CMK (cell line): ENCODE data around the gene HSPA9.

Experiments used
- DNase-seq: peaks from one replicate; pipeline ENCODE4 v3.0.0-alpha.2; 2010; ENCODE audit warnings: low read depth

The HSPA9 gene

DNA sequence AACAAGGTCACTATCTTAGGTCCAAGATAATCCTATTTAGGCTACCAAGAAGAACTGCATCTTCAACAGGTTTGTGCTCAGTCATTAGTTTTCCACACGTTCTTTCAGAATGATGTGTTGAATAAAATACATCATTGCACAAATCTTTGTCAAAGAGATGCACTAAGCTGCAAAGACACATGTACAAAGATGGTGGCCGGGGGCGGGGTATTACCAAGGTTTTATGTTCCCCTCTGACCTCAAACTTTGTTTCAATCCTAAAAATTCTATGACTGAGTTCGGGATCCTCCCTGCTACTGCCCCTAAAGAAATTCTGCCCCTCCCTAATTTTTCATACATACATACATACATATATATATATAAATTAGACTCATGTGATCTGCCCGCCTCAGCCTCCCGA, 14.2 kb downstream of the HSPA9 start:
- DNase-seq = no peak

DNA sequence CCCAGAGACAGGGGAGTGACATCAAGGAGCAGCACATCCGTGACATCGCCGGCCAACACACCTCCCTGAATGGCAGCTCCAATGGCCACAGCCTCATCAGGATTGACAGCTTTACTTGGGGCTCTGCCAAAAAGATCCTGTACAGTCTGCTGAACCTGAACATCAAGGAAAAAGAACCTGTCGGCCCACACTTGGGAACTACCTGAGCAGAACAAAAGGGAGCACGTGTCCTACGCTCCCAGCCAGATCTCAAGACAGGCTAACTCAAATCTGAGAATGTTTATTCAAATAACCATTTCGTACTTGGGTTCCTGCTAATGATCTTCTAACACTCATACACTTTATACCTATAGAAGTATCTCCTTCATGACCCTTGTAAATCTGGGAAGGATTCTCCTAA, 15.3 kb downstream of the HSPA9 start:
- no peak for DNase-seq

DNA sequence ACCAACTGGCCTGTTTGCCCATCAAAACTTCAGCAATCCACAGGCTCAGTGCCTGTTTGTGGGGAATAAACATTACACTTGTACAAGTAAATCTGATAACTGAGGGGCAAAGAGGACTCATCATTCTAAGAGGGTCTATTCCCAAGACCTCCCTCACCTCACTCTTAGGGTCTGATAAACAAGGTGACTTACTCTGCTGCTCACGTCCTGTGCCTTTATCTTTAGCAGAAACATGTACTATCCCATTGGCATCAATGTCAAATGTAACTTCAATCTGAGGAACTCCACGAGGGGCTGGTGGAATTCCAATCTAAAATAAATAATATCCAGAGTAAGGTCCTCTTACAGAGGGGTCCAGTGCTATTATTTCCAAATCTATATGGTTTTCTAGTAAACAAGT, 17.5 kb downstream of the HSPA9 start:
- no peak for DNase-seq

DNA sequence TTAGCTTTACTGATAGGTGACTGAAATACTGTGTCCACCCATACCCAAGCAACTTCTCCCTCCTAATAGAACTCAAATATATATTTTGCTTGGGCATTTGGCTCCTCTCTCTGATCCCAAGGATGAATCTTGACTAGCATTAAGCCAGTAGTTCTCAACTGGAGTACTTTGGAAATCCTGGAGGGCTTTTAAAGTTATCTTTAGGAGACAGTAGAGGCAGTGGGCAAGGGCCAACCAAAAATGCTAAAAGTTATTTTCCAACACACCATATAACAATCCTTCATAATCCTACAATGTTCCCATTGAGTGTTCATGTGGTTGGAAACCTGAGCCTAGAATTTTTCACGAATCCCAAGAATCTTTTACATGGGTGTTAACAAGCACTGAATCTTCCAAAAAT, 21.1 kb downstream of the HSPA9 start:
- no peak for DNase-seq

DNA sequence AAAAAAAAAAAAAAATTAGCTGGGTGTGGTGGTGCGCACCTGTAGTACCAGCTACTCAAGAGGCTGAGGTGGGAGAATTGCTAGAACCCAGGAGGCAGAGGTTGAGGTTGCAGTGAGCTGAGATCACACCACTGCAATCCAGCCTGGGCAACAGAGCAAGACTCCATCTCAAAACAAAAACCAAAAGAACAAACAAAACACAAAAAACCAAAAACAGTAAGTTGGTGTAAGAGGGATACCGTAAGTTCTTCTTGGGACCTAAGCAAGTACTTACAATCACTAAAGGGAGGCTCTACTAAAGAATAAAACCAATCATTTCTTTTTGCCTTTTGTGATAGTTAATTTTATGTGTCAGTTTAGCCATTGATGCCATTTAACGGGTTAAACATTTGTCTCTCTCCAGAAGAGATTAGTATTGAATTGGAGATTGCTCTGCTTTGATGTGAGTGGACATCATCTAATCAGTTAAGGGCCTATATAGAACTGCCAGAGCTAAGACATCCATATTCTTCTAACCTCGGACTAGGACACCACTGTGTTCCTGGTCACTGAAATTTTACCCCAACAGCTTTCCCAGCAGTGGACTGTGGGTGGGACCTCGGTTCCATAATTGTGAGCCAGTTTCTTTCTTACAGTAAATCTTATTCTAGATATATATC, 21.6 kb downstream of the HSPA9 start:
- DNase-seq = no peak

DNA sequence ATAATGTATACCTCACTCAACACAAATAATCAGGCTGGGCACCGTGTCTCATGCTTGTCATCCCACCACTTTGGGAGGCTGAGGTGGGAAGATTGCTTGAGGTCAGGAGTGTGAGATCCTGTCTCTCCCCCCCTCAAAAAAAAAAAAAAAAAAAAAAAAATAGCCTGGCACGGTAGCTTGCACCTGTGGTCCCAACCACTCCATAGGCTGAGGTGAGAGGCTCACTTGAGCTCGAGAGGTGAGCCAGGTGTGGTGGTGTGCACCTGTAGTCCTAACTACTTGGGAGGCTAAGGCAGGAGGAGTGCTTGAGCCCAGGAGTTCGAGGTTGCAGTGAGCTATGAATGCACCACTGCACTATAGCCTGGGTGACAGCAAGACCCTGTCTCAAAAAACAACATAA, 22.5 kb downstream of the HSPA9 start:
- DNase-seq = no peak

DNA sequence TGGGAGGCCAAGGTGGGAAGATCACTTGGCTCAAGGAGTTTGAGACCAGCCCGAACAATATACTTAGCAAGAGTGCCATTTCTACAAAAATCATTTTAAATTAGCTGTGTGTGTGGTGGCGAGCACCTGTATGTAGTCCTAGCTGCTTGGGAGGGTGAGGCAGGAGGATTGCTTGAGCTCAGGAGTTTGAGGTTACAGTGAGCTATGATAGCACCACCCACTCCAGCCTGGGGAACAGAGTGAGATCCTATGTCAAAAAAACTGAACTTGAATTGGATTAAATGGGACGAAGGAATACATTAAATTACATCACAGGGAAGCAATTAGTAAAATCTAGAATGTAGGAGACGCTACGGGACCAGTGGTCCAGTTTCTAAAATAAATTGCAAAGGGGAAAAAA, 25.8 kb downstream of the HSPA9 start:
- DNase-seq = no peak

DNA sequence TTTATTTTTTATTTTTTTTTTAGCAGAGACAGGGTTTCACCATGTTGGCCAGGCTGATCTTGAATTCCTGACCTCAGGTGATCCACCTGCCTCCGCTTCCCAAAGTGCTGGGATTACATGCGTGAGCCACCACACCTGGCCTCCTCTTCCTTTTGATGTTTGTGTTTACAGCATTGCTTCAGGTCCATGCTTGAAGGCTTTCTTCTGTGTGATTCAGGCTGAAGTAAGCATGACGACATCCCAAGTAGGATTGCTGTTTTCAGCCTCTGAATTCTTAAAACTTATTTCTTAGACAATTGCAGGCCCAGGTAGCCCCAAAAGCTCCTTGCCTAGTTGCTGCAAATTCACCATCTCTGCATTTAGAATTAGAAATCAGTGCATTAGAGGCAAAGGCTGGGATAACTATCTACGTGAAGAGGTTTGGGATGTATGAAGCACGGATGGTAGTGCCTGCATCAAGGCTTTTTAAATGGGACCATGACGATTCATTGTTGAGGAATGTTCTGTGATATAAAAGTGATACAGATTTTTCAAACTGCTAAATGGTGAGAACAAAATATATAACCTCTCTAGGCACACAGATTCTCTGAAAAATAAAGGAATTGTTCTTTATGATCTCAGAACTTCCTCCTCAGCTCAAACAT, 29.2 kb downstream of the HSPA9 start:
- DNase-seq = no peak

DNA sequence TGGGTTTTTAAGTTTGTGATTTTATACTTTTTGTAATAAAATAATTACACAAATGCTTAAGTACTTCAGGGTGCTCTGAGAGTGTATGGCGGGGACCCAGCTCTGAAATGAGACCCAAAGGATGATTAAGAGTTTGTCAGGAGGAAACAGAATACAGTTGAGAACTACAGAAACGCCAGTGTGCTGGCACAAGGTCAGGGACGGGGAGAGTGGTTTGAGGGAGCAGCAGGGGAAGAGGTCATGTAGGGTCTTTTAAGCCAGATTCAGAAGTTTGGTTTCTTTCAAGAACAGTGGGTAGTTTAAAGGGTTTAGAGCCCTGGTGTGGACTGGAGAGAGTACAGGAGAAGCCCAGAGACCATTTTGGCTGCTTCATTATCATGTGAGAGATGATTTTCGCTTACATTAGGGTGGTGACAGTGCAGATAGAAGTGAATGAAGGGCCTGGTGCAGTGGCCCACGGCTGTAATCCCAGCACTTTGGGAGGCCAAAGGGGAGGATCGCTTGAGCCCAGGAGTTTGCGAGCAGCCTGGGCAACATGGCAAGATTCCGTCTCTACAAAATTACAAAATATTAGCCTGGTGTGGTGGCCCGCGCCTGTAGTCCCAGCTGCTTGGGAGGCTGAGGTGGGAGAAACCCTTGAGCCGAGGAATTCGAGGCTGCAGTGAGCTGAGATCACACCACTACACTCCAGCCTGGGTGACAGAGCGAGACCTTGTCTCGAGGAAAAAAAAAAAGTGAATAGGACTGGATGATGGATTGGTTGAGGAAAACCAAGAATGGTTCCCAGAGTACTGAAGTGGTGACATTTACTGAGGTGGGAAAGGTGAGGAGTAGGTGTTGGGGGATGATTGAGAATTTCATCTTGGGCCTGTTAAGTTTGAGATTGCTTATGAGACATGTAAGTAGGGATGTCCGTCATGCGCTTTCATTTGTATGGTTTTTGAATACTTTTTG, 30.7 kb downstream of the HSPA9 start:
- DNase-seq = no peak

DNA sequence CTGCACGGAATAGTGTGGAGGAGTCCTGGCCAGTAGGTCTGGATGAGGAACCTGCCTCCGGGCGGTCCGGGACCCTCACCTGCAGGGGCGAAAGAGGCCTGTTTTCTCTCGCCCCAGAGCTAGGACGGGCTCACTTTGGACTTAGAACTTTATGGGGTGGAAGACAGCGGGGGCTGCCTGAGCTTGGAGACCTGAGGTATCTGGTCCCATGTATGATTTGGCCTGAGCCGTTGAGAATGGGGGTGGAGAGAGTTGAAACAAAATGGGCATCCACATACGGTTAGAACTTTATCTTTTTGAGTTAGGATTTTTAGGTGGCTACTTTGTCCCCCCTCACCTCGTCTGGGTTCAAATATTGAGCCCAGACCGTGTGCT, 31.5 kb downstream of the HSPA9 start:
- no peak for DNase-seq

DNA sequence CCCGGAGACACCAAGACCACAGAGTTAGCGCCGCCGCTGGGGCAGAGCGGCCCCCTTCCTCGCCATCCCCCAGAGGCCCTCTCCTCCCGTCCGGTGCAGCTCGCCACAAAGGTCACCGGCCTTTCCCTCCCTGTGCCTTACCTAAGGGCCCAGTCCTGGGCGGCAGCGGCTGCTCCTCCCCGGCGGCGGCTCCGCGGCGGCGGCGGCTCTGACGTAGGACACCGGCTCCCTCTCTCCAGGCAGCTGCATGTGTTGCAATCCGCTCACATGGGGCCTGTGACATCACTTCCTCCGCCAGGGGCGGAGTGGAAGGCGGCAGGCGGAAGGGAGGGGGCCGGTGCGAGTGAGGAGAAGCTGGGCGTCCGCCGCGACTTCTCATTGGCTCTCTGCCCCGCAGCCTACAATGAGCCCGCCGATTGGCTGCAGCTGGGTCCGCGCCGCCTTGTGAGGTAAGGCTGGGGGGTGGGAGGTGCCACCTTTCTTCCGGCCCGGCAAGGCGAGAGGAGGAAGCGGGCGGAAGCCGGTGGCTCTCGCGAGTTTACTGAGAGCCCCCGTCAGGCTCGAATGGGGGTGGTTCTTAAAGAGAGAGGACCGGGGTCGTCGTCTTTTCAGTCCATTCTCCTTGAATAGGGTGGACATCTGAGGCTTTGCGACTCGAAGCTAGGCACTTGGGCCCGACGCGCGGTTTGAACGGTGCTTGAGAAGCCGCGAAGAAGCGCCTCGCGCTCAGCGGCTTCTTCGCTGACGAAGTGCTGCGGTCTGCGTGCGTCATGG, 32.1 kb downstream of the HSPA9 start, which contains the start of gene ETF1:
ETF1 (minus strand) TSS at position 281 of the 774 bp plus-strand sequence. CDS start 318 bp downstream, outside the sequence.
- peak; percentile 91 for DNase-seq

DNA sequence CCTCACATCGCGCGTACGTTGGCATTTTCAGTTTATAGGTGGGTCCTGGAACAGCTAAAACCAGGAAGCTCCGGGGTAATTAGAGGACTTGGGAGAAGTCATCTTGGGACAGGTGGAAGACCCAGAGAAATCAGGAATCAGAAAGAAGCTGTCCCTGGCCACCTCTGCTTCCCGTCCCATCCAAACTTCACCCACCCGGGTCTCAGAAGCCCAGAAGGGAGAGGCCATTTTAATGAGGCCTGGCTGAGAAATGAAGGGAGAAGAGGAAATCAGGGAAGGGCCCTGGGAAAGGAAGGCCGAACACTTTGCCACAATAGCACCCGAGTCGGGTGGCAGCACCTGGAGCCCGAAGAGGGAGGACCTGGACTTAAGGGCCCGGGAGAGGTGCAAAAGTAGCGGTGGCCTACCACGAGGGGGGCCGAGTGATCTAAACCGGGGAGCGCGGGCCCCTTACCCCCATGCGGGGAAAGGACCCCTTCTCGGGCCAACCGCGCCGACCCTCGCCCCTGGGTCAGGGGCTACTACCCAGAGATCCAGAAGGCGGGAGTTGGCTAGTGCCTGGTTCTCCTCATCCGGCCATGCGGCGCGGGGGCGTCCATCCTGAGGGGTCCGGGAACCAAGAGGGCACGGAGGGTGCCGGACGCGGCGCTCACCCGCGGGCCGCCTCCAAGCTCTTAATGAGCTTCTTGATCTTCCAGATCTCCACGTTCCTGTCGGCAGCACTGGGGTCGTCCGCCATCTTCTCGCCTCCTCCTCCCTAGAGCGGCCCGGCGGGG, 32.8 kb downstream of the HSPA9 start:
- DNase-seq = no peak

DNA sequence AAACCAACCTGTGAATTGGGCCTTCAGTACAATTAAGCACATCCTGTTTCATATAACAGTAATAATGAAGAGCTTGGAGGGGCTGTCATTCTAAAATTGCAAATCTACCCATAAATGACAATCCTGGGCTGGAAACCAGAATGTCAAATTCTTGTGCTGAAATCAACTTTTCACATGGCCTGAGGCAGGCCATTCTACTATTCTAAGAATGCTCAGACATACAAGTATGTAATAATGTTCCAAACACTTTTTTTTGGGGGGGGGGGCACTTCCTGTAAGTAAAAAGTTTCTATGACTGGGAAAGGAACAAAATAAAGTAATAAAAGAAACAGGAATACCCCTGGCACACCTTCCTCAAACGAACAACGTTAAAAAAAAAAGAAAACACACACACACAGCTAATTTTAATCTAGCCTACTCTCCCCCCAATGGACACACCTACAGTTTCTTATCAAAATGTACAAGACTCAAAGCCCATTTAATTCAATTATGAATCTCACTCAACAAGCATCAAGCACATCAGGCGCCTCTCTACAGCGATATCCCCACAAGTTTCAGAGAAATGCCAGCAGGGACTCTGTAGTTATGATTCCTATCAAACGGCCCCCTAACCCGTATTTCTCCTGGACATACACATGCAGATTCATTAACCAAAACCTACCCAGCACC, 33.6 kb downstream of the HSPA9 start:
- DNase-seq = no peak

DNA sequence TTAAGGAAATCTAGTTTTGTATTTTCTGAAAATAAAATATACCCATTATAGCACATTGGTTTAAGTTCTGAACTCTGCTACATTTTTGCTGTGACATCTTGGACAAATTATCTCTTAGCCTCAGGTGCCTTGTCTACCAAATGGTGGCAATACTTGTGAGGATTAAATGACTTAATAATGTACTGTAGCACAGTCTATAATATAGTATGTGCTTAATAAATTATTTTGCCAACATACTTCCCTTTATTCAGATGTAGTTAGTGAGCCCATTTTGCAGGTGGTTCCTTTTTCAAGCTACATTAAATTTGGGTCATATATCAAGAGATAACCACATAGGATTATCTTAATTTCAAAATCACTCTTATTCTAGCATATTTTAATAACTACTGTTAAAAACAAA, 35.4 kb downstream of the HSPA9 start:
- no peak for DNase-seq

DNA sequence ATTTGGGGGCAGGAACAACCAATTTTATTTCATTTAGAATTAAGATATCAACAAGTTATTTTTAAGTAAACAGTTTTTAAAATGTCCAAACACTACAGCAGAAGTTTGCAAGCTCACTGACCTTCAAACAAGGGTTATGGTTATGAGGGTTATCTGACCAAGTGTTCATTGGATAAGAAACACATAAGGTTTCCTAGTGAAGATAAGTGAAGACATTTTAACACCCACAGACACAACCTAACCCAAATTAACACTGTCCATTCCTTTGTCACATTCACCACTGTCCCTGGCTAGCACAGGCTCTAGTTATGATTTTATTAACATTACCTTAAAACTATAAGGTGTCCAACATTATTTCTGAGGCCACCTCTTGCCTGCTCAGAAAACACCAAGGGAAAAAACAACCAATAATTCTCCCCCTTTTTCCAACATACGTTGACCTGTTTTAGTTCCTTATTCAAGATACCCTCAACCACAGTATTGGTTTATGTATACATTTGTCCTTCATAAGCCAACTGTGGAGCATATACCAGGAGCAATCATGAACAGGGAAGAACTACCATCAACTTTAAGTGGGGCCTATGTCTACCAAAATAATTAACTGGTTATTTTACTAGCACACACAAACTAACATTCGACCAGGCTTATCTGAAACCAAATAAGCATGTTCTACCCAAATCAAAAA, 36.1 kb downstream of the HSPA9 start:
- DNase-seq = no peak

DNA sequence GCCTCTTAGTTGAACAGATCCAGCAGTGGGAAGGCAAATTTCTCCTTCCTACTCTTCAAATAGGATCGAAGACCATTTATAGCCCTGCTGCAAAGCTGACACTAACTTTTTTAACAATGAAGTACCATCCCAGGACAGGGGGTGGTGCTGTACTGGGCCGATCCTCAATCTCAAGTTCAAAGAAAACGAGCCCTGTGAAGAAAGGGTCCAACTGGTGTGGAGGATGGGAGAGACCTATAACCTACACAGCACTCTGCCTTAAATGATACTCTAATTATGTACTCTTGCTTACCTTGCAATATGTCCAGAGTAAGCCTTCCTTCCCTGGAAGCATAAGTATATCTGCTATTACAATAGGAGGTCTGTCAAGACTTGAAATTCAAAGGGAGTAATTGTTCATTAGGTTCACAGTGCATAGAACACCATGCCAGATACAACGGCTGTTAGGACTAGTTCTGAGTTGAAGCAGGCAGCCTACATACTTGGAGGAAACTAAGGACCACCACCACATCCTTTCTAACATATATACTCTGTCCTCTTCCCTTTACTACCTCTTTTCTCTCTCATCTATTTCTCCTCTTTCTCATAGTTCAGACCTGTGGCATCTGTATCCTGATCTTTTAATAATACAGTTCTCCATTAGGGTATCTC, 38.4 kb downstream of the HSPA9 start:
- DNase-seq = no peak

DNA sequence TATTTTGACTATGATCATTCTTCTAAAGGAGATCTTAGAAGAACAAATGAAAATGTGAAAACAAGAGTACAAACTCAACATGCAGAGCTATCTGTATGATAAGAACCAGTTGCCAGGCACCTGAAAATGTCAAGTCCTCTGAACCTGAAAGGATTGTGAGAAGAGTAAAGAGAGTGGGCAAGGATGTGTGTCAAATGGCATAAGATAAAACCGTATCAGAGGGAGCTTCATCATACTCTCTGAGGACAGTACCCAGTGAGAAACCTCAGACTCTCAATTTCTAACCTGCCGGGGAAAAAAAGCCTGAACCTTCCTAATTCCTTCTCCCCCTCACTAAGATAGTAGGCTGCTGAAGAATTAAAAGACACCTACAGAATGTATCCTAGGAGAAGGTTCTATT, 39.0 kb downstream of the HSPA9 start:
- DNase-seq = no peak

DNA sequence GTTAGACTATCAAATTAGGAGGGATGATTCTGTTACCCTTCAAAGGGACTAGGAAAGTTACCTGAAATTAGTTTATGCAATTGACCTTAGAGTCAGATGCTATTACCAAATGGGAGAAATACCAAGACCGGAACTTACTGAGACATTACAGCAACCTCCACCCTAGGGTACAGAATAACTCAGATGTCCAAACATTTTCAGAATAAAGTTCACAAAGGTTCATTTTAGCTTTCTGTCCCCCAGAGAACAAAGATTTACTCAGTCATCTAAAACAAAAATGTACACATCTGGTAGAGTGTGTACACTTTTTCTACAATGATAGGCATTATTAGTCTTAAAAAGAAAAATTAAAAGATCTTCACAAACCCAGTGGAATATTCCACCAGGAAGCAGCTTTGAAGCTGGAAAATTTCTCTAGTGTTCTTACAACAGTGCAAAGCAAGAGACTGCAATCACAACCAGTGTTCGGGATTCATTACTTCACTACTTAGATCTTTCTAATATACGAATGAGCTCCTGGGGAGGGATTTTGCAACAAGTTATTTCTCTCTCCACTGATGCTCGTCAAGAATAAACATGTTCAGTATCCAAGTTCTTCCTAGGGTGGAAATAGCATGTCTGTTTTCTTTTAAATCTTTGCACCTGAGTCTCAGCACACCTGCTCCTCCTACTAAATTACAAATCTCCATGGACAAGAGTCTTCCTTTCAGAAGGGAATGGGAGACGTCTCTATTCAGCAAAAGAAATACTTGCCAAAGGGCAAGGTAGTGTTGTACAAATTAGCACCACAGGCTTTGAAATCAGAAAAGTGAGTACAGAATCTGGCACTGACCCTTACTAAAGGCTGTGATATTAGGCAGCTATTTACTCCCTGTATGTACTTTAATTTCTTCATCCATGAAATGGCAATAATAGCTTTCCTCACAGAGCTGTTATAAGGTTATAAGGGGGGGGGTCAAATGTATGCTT, 40.9 kb downstream of the HSPA9 start:
- DNase-seq = no peak
